ENCODE measurements around the gene STK32B. TPM values are rescaled to one million over a fixed set of nuclear protein-coding genes. Genes with fewer than 3 reads are reported as not detected.

Gene STK32B
- total RNA-seq, 4 donors from 2014 or later, result 0.39 to 2.7 (median 2.4) TPM

DNA sequence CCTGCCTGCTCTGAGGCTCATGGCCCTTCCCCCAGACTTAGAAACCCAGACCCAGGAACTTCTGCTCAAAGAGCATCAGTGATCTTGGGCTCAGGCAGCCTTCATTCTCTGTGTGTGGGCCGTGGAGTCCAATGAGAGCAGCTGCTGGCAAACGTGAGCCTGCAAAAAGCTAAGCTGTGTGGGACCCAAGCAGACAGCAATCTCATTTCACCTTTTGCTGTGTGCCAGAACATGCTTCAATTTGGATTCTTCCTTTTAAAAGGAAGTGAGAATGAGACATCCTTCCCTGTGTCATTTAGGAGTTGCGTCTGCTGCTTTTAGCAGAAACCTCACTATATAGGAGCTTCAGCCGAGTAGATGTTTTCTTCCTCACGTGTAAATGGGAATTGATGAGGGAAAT lies 418.6 kb downstream of the STK32B start:
- H3K36me3 ChIP-seq, result peaks cover 0 to 31% (median 0%) of the 10 kb centered on the region in 3 donors
- no peaks in the 10 kb centered on the region for H3K4me1 ChIP-seq
- no peak overlapping the region for H3K27ac ChIP-seq
- H3K9me3 ChIP-seq, result peaks cover 0 to 6% (median 0%) of the 10 kb centered on the region in 4 donors
- no peak for DNase-seq (ENCODE audit: low spot score in 2 of 2)
- 48 to 61% methylated on average over 5 of the region's 5 CpGs for WGBS, 2 donors
- no peak overlapping the region for H3K4me3 ChIP-seq
- TF ChIP-seq, protein P1, sequence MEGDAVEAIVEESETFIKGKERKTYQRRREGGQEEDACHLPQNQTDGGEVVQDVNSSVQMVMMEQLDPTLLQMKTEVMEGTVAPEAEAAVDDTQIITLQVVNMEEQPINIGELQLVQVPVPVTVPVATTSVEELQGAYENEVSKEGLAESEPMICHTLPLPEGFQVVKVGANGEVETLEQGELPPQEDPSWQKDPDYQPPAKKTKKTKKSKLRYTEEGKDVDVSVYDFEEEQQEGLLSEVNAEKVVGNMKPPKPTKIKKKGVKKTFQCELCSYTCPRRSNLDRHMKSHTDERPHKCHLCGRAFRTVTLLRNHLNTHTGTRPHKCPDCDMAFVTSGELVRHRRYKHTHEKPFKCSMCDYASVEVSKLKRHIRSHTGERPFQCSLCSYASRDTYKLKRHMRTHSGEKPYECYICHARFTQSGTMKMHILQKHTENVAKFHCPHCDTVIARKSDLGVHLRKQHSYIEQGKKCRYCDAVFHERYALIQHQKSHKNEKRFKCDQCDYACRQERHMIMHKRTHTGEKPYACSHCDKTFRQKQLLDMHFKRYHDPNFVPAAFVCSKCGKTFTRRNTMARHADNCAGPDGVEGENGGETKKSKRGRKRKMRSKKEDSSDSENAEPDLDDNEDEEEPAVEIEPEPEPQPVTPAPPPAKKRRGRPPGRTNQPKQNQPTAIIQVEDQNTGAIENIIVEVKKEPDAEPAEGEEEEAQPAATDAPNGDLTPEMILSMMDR (IDR thresholded peaks at IDR 0.05), result no peak
- no peak for TF ChIP-seq EP300 (IDR thresholded peaks at IDR 0.05)
- no peaks in the 10 kb centered on the region for H3K27me3 ChIP-seq

DNA sequence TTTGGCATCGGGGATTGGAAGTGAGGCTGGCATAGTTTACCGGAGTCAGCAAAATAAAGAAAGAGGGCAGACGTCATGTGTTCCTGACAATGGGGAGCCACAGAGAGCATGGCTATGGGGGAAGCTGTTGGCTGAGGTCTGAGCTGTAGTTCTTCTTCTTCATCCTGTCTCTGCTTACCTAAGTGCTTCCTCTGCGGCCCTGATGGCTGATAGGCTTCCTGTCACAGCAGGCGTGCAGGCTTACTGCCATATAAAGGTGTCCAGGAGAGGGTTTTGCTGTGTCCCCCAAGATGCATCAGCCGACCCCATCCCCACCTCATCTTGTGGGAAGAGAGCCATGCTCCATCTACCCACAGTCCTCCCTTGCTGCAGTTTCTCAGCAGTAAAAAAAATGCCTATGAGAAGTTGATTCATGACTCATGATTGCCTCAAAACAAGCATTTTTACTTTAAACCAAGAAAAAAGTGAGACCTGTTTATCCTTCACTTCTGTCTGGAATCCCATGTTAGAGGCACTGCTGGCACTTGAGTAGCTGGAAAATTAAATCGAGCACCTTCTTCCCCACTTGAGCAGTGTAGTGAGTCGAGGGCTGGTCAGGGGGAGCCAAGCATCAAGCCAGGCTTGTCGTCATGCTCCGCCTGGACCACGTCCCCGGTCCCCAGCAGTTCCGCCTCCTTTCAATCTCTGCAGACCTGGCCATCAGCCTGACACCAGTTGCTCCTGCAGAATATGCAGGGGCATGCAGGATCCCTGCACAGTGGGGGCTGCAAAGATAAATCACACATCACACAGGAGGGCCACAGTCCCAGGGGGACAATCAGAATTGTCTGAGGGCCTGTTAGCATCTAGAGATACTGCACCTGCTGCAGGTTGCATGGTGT lies 419.3 kb downstream of the STK32B start:
- H3K27ac ChIP-seq, result no peak overlapping the region
- no peaks in the 10 kb centered on the region for H3K4me1 ChIP-seq
- no peak for DNase-seq (ENCODE audit: low spot score in 2 of 2)
- 71 to 73% methylated on average over 13 of the region's 13 CpGs for WGBS, 2 donors
- TF ChIP-seq POLR2A (IDR thresholded peaks at IDR 0.05) (no peak), EP300 (IDR thresholded peaks at IDR 0.05) (no peak)
- TF ChIP-seq, protein P1 (IDR thresholded peaks at IDR 0.05), result no peak
- peaks cover 0 to 9% (median 0%) of the 10 kb centered on the region in 4 donors for H3K9me3 ChIP-seq
- no peak overlapping the region for H3K4me3 ChIP-seq
- H3K36me3 ChIP-seq, result peaks cover 0 to 31% (median 0%) of the 10 kb centered on the region in 3 donors
- no peaks in the 10 kb centered on the region for H3K27me3 ChIP-seq

DNA sequence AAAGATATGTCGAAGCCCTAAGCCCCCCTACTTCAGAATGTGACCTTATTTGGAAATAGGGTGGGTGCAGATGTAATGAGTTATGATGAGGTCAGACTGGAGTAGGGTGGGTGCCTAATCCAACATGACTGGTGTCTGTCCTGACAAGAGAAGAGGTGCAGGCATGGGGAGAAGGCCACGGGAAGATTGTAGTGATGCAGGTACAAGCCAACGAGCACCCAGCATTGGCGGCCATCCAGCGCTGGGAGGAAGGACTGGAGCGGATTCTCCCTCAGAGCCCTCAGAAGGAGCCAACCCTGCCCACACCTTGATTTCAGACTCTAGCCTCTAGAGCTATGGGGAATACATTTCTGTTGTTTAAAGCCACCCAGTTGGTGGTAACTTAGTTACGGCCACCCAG lies 419.9 kb downstream of the STK32B start:
- no peak for TF ChIP-seq EP300 (IDR thresholded peaks at IDR 0.05)
- Histone ChIP-seq H3K4me1 (no peaks in the 10 kb centered on the region), H3K9me3 (peaks cover 0 to 9% (median 0%) of the 10 kb centered on the region in 4 donors), H3K27me3 (no peaks in the 10 kb centered on the region), H3K27ac (no peak overlapping the region), H3K36me3 (peaks cover 0 to 31% (median 0%) of the 10 kb centered on the region in 3 donors), H3K4me3 (no peak overlapping the region)
- DNase-seq (ENCODE audit: low spot score in 2 of 2), result no peak
- WGBS, 2 donors, result 78 to 84% methylated on average over 7 of the region's 7 CpGs

DNA sequence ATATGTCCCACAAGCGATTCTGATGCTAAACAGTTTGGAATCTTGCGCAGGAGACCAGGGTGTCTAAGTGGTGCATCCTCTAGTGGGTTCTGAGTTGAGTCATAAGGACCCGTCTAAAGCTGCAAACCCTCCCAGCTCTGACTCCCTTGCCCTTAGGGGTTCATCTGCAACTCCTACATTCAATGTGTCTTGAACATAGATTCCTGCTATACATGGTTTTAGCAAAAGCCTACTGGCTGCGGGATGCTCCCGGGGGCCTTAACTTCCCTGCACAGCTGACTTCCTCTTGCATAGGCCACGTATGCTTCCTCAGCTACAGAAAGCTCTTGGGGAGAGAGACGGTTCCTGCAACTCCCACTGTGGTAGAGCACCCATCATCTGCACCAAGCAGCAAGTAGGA lies 420.4 kb downstream of the STK32B start:
- H3K4me3 ChIP-seq, result no peak overlapping the region
- H3K27ac ChIP-seq, result no peak overlapping the region
- H3K27me3 ChIP-seq, result no peaks in the 10 kb centered on the region
- H3K9me3 ChIP-seq, result peaks cover 0 to 9% (median 0%) of the 10 kb centered on the region in 4 donors
- peaks cover 0 to 31% (median 0%) of the 10 kb centered on the region in 3 donors for H3K36me3 ChIP-seq
- WGBS, 2 donors, result 79 to 83% methylated on average over 7 of the region's 7 CpGs
- no peak for TF ChIP-seq EP300 (IDR thresholded peaks at IDR 0.05)
- TF ChIP-seq, protein P1 (IDR thresholded peaks at IDR 0.05), result no peak
- no peak for TF ChIP-seq POLR2A (IDR thresholded peaks at IDR 0.05)
- H3K4me1 ChIP-seq, result no peaks in the 10 kb centered on the region
- no peak for DNase-seq (ENCODE audit: low spot score in 2 of 2)

DNA sequence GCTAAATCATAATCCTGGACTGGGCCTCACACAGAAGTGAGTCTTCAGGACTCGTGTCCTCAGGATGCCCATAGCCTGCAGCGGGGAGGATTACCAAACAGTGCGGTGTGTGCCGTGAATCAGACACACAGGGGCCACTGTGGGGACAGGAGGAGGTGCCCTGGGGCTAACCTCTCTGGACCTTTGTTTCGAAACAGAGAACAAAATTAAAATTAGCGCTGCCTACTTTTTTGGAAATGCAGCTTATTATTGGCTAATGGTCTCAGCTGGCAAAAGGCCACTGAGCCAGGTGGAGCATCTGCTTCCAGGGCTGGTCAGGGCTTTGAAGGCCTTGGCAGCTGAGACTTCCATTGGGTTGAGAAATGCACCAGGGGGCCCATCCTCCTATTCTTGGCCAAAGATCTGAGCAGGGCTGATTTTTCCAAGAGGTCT lies 420.9 kb downstream of the STK32B start:
- Histone ChIP-seq H3K27me3 (no peaks in the 10 kb centered on the region), H3K36me3 (peaks cover 0 to 27% (median 0%) of the 10 kb centered on the region in 3 donors), H3K4me3 (no peak overlapping the region), H3K4me1 (no peaks in the 10 kb centered on the region), H3K9me3 (peaks cover 0 to 14% (median 0%) of the 10 kb centered on the region in 4 donors), H3K27ac (no peak overlapping the region)
- DNase-seq (ENCODE audit: low spot score in 2 of 2), result no peak
- TF ChIP-seq, protein P1 (IDR thresholded peaks at IDR 0.05), result no peak
- TF ChIP-seq EP300 (IDR thresholded peaks at IDR 0.05) (no peak), POLR2A (IDR thresholded peaks at IDR 0.05) (no peak)
- WGBS, 2 donors, result 76 to 80% methylated on average over 6 of the region's 6 CpGs
